H1 (cell line): ENCODE measurements around the gene ANXA5. TPM values are rescaled to one million over a fixed set of nuclear protein-coding genes. Genes with fewer than 3 reads are reported as not detected.

Experiments used
- CTCF ChIA-PET: fragments of 300-600 bp; sonication (Branson Sonifier 250); formaldehyde crosslinking; loops from one replicate; lab custom pipeline; 2021; ENCODE audit not compliant: partially characterized antibody; lab: Charles Lee
- POLR2A ChIA-PET: fragments of 300-600 bp; sonication (Branson Sonifier 250); formaldehyde crosslinking; loops from one replicate; lab custom pipeline; 2021; ENCODE audit warnings: inconsistent platforms; ENCODE audit not compliant: partially characterized antibody; lab: Charles Lee
- DNase-seq, 2 experiments: peaks; one replicate each; pipeline versions ENCODE4 v3.0.0 to v3.0.0-alpha.2; 2010 to 2022; ENCODE audit warnings: low spot score in 2 of 2, low read depth in 1 of 2, mixed read lengths in 1 of 2
- FAIRE-seq: peaks from 2 replicates; lab custom pipeline; 2011; peaks lifted over from hg19 to GRCh38; lab: Jason Lieb, UNC
- H2AFZ ChIP-seq: 2 replicates; pipeline ENCODE4 v1.8.1; 2012; ENCODE audit warnings: low read length, inconsistent platforms
- H2AK5ac ChIP-seq: 2 replicates; pipeline ENCODE4 v1.6.1; 2013; ENCODE audit warnings: low read depth, low read length
- H2BK120ac ChIP-seq: replicated peaks from 2 replicates; pipeline ENCODE3; 2013; ENCODE audit warnings: low read depth, low read length, inconsistent platforms
- H2BK12ac ChIP-seq: 2 replicates; pipeline ENCODE4 v1.6.1; 2013; ENCODE audit warnings: low read depth, low read length
- H2BK15ac ChIP-seq: 2 replicates; pipeline ENCODE4 v1.6.1; 2013; ENCODE audit warnings: low read length
- H2BK20ac ChIP-seq: 2 replicates; pipeline ENCODE4 v1.6.1; 2013; ENCODE audit warnings: low read length
- H2BK5ac ChIP-seq: 2 replicates; pipeline ENCODE4 v1.6.1; 2013; ENCODE audit warnings: low read depth, low read length
- H3K14ac ChIP-seq: 2 replicates; pipeline ENCODE4 v1.6.1; 2013; ENCODE audit warnings: inconsistent platforms; ENCODE audit not compliant: insufficient read length
- H3K18ac ChIP-seq: 2 replicates; pipeline ENCODE4 v1.6.1; 2013; ENCODE audit warnings: low read length; ENCODE audit errors: extremely low read depth
- H3K23ac ChIP-seq: 2 replicates; pipeline ENCODE4 v1.6.1; 2013; ENCODE audit warnings: inconsistent platforms; ENCODE audit not compliant: insufficient read length
- H3K23me2 ChIP-seq: 2 replicates; pipeline ENCODE4 v1.6.1; 2013; ENCODE audit warnings: low read depth, low read length
- H3K27ac ChIP-seq: 2 replicates; pipeline ENCODE4 v1.6.1; 2011; ENCODE audit warnings: low read depth, low read length, inconsistent platforms
- H3K27me3 ChIP-seq, 4 experiments: replicated peaks in 1 of 4; 1 replicate in 1 of 4; 2 replicates in 3 of 4; pipeline versions ENCODE4 v1.6.1 to v1.8.1; 2011 to 2013; ENCODE audit warnings: low read length in 3 of 4, mild to moderate bottlenecking in 3 of 4, inconsistent platforms in 2 of 4, mixed read lengths in 2 of 4, moderate library complexity in 1 of 4; ENCODE audit not compliant: control insufficient read depth in 3 of 4, insufficient read depth in 3 of 4; ENCODE audit errors: extremely low read depth in 1 of 4
- H3K36me3 ChIP-seq, 4 experiments: 2 replicates each; pipeline versions ENCODE4 v1.6.1 to v1.8.1; 2011 to 2013; ENCODE audit warnings: mild to moderate bottlenecking in 4 of 4, low read length in 3 of 4, moderate library complexity in 2 of 4, control low read depth in 1 of 4, inconsistent platforms in 1 of 4; ENCODE audit not compliant: insufficient read depth in 4 of 4, control insufficient read depth in 2 of 4
- H3K4ac ChIP-seq: replicated peaks from 2 replicates; pipeline ENCODE3; 2013; ENCODE audit warnings: low read length, low read depth, mixed read lengths, inconsistent platforms; ENCODE audit not compliant: insufficient read length
- H3K4me1 ChIP-seq, 4 experiments: replicated peaks in 1 of 4; 1 replicate in 1 of 4; 2 replicates in 3 of 4; pipeline versions ENCODE4 v1.6.1 to v1.8.1; 2011 to 2013; ENCODE audit warnings: low read length in 3 of 4, inconsistent platforms in 2 of 4, mixed read lengths in 1 of 4; ENCODE audit not compliant: insufficient read depth in 4 of 4, control insufficient read depth in 3 of 4
- H3K4me2 ChIP-seq, 2 experiments: 2 replicates each; pipeline versions ENCODE4 v1.6.1 to v1.8.1; 2011 to 2013; ENCODE audit warnings: low read depth in 2 of 2, low read length in 2 of 2, control low read depth in 1 of 2, inconsistent platforms in 1 of 2, mild to moderate bottlenecking in 1 of 2; ENCODE audit not compliant: insufficient read depth in 1 of 2
- H3K4me3 ChIP-seq, 4 experiments: fragments of 200-600, 300-600 bp in 1 of 4; sonication (generic), shearing (Covaris generic), sonication (Bioruptor Twin) in 1 of 4; 2 replicates each; pipeline versions ENCODE4 v1.5.1 to v1.8.1; 2011 to 2016; ENCODE audit warnings: low read length in 4 of 4, low read depth in 3 of 4, control low read depth in 2 of 4, inconsistent platforms in 2 of 4, mild to moderate bottlenecking in 2 of 4, mixed read lengths in 1 of 4, moderate library complexity in 1 of 4; ENCODE audit not compliant: insufficient read depth in 2 of 4; ENCODE audit errors: extremely low read depth in 1 of 4
- H3K56ac ChIP-seq: replicated peaks from 2 replicates; pipeline ENCODE3; 2013; ENCODE audit warnings: low read depth, mild to moderate bottlenecking, mixed read lengths, low read length, inconsistent platforms; ENCODE audit not compliant: insufficient read length
- H3K79me1 ChIP-seq: 2 replicates; pipeline ENCODE4 v1.6.1; 2013; ENCODE audit warnings: low read depth, low read length, control low read depth
- H3K79me2 ChIP-seq, 2 experiments: 2 replicates each; pipeline versions ENCODE4 v1.6.1 to v1.8.1; 2012 to 2013; ENCODE audit warnings: low read length in 2 of 2, mild to moderate bottlenecking in 2 of 2, inconsistent platforms in 1 of 2; ENCODE audit not compliant: insufficient read depth in 2 of 2, control insufficient read depth in 1 of 2
- H3K9ac ChIP-seq, 4 experiments: replicated peaks in 1 of 4; 1 replicate in 1 of 4; 2 replicates in 3 of 4; pipeline versions ENCODE4 v1.6.1 to v1.8.1; 2011 to 2013; ENCODE audit warnings: low read depth in 3 of 4, low read length in 3 of 4, control low read depth in 2 of 4, mild to moderate bottlenecking in 2 of 4, moderate library complexity in 2 of 4, inconsistent platforms in 1 of 4; ENCODE audit errors: extremely low read depth in 1 of 4
- H3K9me3 ChIP-seq, 2 experiments: 2 replicates each; pipeline versions ENCODE4 v1.6.1 to v1.8.1; 2012 to 2013; ENCODE audit warnings: mild to moderate bottlenecking in 2 of 2, moderate library complexity in 2 of 2, control low read depth in 1 of 2, inconsistent platforms in 1 of 2, low read depth in 1 of 2, low read length in 1 of 2, mixed read lengths in 1 of 2; ENCODE audit not compliant: insufficient read depth in 2 of 2
- H4K20me1 ChIP-seq, 2 experiments: replicated peaks in 1 of 2; 2 replicates each; pipeline versions ENCODE3 to v1.8.1; 2011 to 2013; ENCODE audit warnings: inconsistent platforms in 2 of 2, low read length in 2 of 2, mild to moderate bottlenecking in 1 of 2; ENCODE audit not compliant: insufficient read depth in 2 of 2, control insufficient read depth in 1 of 2
- H4K5ac ChIP-seq: 2 replicates; pipeline ENCODE4 v1.6.1; 2013; ENCODE audit warnings: low read length, low read depth, mixed read lengths, inconsistent platforms; ENCODE audit not compliant: insufficient read length
- H4K8ac ChIP-seq: 2 replicates; pipeline ENCODE4 v1.8.0; 2013; ENCODE audit warnings: mild to moderate bottlenecking, moderate library complexity, low read length, inconsistent platforms; ENCODE audit not compliant: insufficient read depth; ENCODE audit errors: extremely low read depth
- H4K91ac ChIP-seq: replicated peaks from 2 replicates; pipeline ENCODE3; 2013; ENCODE audit warnings: low read length, mixed read lengths, inconsistent platforms; ENCODE audit not compliant: insufficient read length
- BRCA1 ChIP-seq: IDR thresholded peaks from 2 replicates; pipeline ENCODE4 v1.6.1; 2012; ENCODE audit warnings: low read depth, low read length, improper control_type of control experiment
- FOSL1 ChIP-seq: IDR thresholded peaks from 2 replicates; pipeline ENCODE4 v1.6.1; 2011; ENCODE audit warnings: mild to moderate bottlenecking, low read depth, low read length, moderate library complexity; ENCODE audit not compliant: insufficient read depth
- KDM5A ChIP-seq: fragments of 200-600 bp; IDR thresholded peaks from 2 replicates; pipeline ENCODE4 v1.7.1; 2012; ENCODE audit warnings: mild to moderate bottlenecking, low read length, inconsistent platforms, mixed read lengths
- PHF8 ChIP-seq: fragments of 200-600 bp; sonication (generic); conservative IDR thresholded peaks from 2 replicates; pipeline ENCODE4 v1.7.1; 2012; ENCODE audit warnings: low read depth, mild to moderate bottlenecking, inconsistent platforms, low read length, moderate library complexity
- RNF2 ChIP-seq: fragments of 200-900, 300-1000 bp; sonication (generic); IDR thresholded peaks from 2 replicates; pipeline ENCODE4 v1.7.1; 2016; ENCODE audit warnings: borderline replicate concordance, low read depth, mild to moderate bottlenecking, antibody characterized with exemption, low read length; ENCODE audit not compliant: poor library complexity, severe bottlenecking; ENCODE audit errors: missing control alignments
- RXRA ChIP-seq: IDR thresholded peaks from 2 replicates; pipeline ENCODE4 v1.6.1; 2011; ENCODE audit warnings: low read depth, mild to moderate bottlenecking, low read length, moderate library complexity; ENCODE audit not compliant: insufficient read depth
- SIX5 ChIP-seq: IDR thresholded peaks from 2 replicates; pipeline ENCODE4 v1.6.1; 2011; ENCODE audit warnings: mild to moderate bottlenecking, low read depth, low read length
- SP4 ChIP-seq: IDR thresholded peaks from 2 replicates; pipeline ENCODE4 v1.6.1; 2012; ENCODE audit warnings: low read length, inconsistent platforms
- YY1 ChIP-seq: IDR thresholded peaks from 2 replicates; pipeline ENCODE4 v1.6.1; 2011; ENCODE audit warnings: low read depth, mild to moderate bottlenecking, low read length
- WGBS, 2 experiments: shearing (Covaris generic) in 1 of 2; methylation state at CpG; one replicate each; pipeline versions ENCODE4 v1.1.6 to v1.1.7; 2013 to 2015; ENCODE audit warnings: low lambda C conversion rate in 2 of 2, mixed read lengths in 2 of 2, inconsistent platforms in 1 of 2, low coverage in 1 of 2, missing lambda C conversion rate in 1 of 2; ENCODE audit not compliant: insufficient replicate concordance in 2 of 2, insufficient coverage in 1 of 2, insufficient read length in 1 of 2; ENCODE audit errors: extremely low coverage in 1 of 2, missing lambda C conversion rate in 1 of 2; 5-methylcytosine and 5-hydroxymethylcytosine counted together
- polyA plus RNA-seq, 7 experiments: library from polyadenylated mRNA; depleted of rRNA in 3 of 7; stranded (reverse) in 5 of 7; unstranded in 2 of 7; fragments of >200 nt in 5 of 7; fragments of 200-250 nt in 2 of 7; gene quantifications; 1 replicate in 5 of 7; 2 replicates in 1 of 7; 4 replicates in 1 of 7; pipeline versions ENCODE4 v1.2.1 to v1.2.3, GENCODE V29; 2011 to 2013; ENCODE audit warnings: missing spikeins in 2 of 7, mixed read lengths in 2 of 7
- total RNA-seq: library from RNA; stranded (reverse); fragmentation: NEBNext Ultra II Directional; extraction: Animal tissue kit (Norgen Biotek cat#: 25700); gene quantifications from 2 replicates; pipeline ENCODE4 v1.2.1, GENCODE V29; 2021

The ANXA5 gene
- total and polyA plus RNA-seq, 2 of the 8 experiments (the other 6 are each of a cell fraction or from before 2014, with no cell fraction given) = 213 to 221 TPM

DNA sequence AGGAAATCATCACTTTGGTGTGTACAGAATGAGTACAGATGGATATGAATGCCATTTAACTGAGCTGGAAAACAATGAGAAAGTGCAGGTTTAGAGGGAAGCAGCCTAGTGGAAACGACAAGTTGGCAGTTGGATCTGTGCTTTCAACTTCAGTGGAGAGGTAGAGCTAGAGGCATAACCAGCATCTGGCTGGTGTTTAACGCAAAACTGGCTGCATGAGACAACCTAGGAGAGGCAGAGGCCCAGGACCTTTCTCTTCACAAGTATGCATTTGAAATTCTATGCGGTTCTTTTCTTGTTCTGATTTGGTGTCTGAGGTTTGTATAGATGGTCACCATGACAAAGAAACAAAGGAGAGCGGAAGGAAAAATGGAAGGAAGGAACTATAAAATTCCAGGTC, 63.1 kb downstream of the ANXA5 start:
- Histone ChIP-seq H3K4me3 (no peak overlapping the region), H3K4me1 (peaks cover 0 to 2% (median 0%) of the 10 kb centered on the region in 4 experiments; a peak in 1 of 7 replicates), H4K20me1 (no peaks in the 10 kb centered on the region), H3K14ac (no peak overlapping the region), H3K18ac (no peak overlapping the region), H2BK15ac (no peak overlapping the region), H2BK120ac (no peak overlapping the region), H3K9ac (no peak overlapping the region), H2AFZ (peak overlapping the region; percentile 91), H3K79me2 (no peaks in the 10 kb centered on the region), H2AK5ac (no peak overlapping the region), H3K79me1 (no peaks in the 10 kb centered on the region), H2BK20ac (no peak overlapping the region), H3K23me2 (no peaks in the 10 kb centered on the region), H4K91ac (no peak overlapping the region), H3K27me3 (no peaks in the 10 kb centered on the region), H2BK12ac (no peak overlapping the region), H3K27ac (no peak overlapping the region), H4K8ac (no peak overlapping the region), H2BK5ac (no peak overlapping the region), H3K4me2 (0 out of 4 replicates have a peak overlapping the region, but pooled peaks of 1 of the 2 experiments have one; percentile 12), H3K36me3 (no peaks in the 10 kb centered on the region), H3K9me3 (no peaks in the 10 kb centered on the region), H3K56ac (no peak overlapping the region), H3K23ac (no peak overlapping the region), H3K4ac (no peak overlapping the region), H4K5ac (no peak overlapping the region)
- ChIA-PET CTCF (interaction anchor here (0.5 to 1.7 kb wide), 6 partner anchors 9 to 254 kb away, joined by 3 to 5 read pairs (median 4); no protein-coding TSS in a partner anchor), POLR2A (no interaction called here)
- FAIRE-seq = peak; percentile 32
- DNase-seq = no peak
- 55% methylated on average over 4 of the region's 4 CpGs; no CpG with 5 or more reads in 1 of the 2 experiments for WGBS, 2 experiments
- TF ChIP-seq RXRA = no peak
- no peak for TF ChIP-seq KDM5A
- TF ChIP-seq YY1 = no peak
- no peak for TF ChIP-seq SIX5
- no peak for TF ChIP-seq PHF8
- TF ChIP-seq RNF2 = no peak
- no peak for TF ChIP-seq BRCA1
- TF ChIP-seq FOSL1 = no peak
- no peak for TF ChIP-seq SP4
